Stromal cell of bone marrow (primary cell): ENCODE measurements around the gene VSNL1.
A peak's percentile ranks its signal among the peaks of the same experiment; 100 is the strongest.

Source experiments
- DNase-seq: peaks from one replicate; pipeline ENCODE4 v3.0.0-alpha.2; 2012; ENCODE audit warnings: low read depth

The VSNL1 gene

GRCh38 chr2:17614174-17614930 lies 73.9 kb downstream of the VSNL1 start:
- DNase-seq = no peak

GRCh38 chr2:17615147-17615546 lies 74.7 kb downstream of the VSNL1 start:
- DNase-seq = no peak

GRCh38 chr2:17615728-17616351 lies 75.3 kb downstream of the VSNL1 start:
- peak; percentile 68 for DNase-seq

- DNase-seq = no peak
Measured at GRCh38 chr2:17616405-17616804, 75.9 kb downstream of the VSNL1 start.

GRCh38 chr2:17617516-17617915 lies 77.0 kb downstream of the VSNL1 start:
- no peak for DNase-seq

GRCh38 chr2:17617955-17618354 lies 77.5 kb downstream of the VSNL1 start:
- no peak for DNase-seq

- no peak for DNase-seq
Measured at GRCh38 chr2:17620280-17620679, 79.8 kb downstream of the VSNL1 start.

GRCh38 chr2:17620841-17621240 lies 80.3 kb downstream of the VSNL1 start:
- DNase-seq = peak; percentile 25

- peak; percentile 58 for DNase-seq
Measured at GRCh38 chr2:17621781-17622180, 81.3 kb downstream of the VSNL1 start.

GRCh38 chr2:17625446-17625845 lies 85.0 kb downstream of the VSNL1 start:
- no peak for DNase-seq

GRCh38 chr2:17626986-17627385 lies 86.5 kb downstream of the VSNL1 start:
- no peak for DNase-seq

GRCh38 chr2:17627434-17627833 lies 86.9 kb downstream of the VSNL1 start:
- DNase-seq = no peak

- DNase-seq = no peak
Measured at GRCh38 chr2:17628349-17629261, 88.1 kb downstream of the VSNL1 start.

- no peak for DNase-seq
Measured at GRCh38 chr2:17630089-17630488, 89.6 kb downstream of the VSNL1 start.

GRCh38 chr2:17634997-17635396 lies 94.5 kb downstream of the VSNL1 start:
- no peak for DNase-seq

- DNase-seq = no peak
Measured at GRCh38 chr2:17636257-17636656, 95.8 kb downstream of the VSNL1 start.

- DNase-seq = no peak
Measured at GRCh38 chr2:17637131-17637906, 96.8 kb downstream of the VSNL1 start.

- DNase-seq = no peak
Measured at GRCh38 chr2:17638196-17638743, 97.8 kb downstream of the VSNL1 start.

GRCh38 chr2:17640406-17640805 lies 99.9 kb downstream of the VSNL1 start:
- no peak for DNase-seq

- DNase-seq = peak; percentile 96
Measured at GRCh38 chr2:17643031-17643615, 102.6 kb downstream of the VSNL1 start.
